Loucy (cell line): Measurements from ENCODE around the gene KIF22.

Experiments
- EZH2phosphoT487 ChIP-seq: fragments of 200-600 bp; IDR thresholded peaks from 2 replicates; pipeline ENCODE4 v1.6.1; 2018; ENCODE audit warnings: antibody characterized with exemption, mild to moderate bottlenecking, moderate library complexity, borderline replicate concordance
- TF ChIP-seq, protein P1 (sequence below): fragments of 200-600 bp; sonication (generic); conservative IDR thresholded peaks from 2 replicates; pipeline ENCODE4 v1.5.1; 2014; ENCODE audit warnings: mild to moderate bottlenecking, antibody characterized with exemption, low read length

DNA sequence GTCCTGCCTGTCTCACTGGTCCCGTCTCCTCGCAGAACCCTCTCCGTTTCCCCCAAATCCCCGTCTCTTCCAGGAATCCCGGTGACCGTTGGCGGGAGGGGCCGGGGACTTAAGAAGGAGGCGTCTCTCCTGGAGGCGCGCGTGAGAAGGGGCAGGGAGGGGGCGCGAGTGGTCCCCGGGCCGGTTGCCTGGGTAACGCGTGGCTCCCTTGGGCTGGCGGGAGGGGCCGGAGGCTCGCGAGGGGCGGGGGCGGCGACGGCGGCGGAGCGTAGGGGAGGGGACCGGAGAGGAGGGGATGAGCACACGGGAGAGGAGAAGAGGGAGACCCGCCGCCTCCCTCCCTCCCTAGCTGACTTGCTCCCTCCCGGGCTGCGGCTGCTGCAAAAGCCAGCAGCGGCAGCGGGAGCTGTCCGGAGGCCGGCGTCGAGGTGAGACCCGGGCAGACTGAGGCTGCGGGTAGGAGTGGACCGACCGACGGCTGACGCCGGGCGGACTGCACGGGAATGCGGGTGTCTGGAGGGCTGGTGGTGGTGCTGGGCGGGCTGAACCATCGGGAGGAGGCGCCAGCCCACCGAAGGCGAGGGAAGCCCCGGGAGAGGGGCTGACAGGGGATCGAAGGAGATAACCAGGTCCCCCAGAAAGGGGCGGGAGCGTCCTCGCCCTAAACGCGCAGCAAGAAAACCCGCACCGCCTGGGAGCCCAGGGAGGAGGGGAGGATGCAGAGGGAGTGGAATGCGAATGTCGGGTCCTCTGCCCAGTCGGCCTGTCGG is 21.5 kb downstream of the KIF22 start, which contains the start of gene PRRT2:
- TF ChIP-seq, protein P1, sequence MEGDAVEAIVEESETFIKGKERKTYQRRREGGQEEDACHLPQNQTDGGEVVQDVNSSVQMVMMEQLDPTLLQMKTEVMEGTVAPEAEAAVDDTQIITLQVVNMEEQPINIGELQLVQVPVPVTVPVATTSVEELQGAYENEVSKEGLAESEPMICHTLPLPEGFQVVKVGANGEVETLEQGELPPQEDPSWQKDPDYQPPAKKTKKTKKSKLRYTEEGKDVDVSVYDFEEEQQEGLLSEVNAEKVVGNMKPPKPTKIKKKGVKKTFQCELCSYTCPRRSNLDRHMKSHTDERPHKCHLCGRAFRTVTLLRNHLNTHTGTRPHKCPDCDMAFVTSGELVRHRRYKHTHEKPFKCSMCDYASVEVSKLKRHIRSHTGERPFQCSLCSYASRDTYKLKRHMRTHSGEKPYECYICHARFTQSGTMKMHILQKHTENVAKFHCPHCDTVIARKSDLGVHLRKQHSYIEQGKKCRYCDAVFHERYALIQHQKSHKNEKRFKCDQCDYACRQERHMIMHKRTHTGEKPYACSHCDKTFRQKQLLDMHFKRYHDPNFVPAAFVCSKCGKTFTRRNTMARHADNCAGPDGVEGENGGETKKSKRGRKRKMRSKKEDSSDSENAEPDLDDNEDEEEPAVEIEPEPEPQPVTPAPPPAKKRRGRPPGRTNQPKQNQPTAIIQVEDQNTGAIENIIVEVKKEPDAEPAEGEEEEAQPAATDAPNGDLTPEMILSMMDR = no peak
- no peak for TF ChIP-seq EZH2phosphoT487
